Dendritic cell treated with granulocyte-macrophage colony-stimulating factor and Interleukin-4, amounts not matched to agents 40 ng/mL and 50 ng/mL, for 4 days (primary cell): Measurements from ENCODE around the gene SRSF1.
A peak's percentile ranks its signal among the peaks of the same experiment; 100 is the strongest.

Experiments
- H3K27ac Mint-ChIP-seq: one replicate; pipeline ENCODE4 v1.8.0; 2022; ENCODE audit warnings: mild to moderate bottlenecking, mixed read lengths
- H3K27me3 Mint-ChIP-seq: one replicate; pipeline ENCODE4 v1.8.0; 2022; ENCODE audit warnings: mild to moderate bottlenecking, mixed read lengths
- H3K36me3 Mint-ChIP-seq: one replicate; pipeline ENCODE4 v1.8.0; 2022; ENCODE audit warnings: low read depth, mixed read lengths
- H3K4me1 Mint-ChIP-seq: one replicate; pipeline ENCODE4 v1.8.0; 2022; ENCODE audit warnings: low read depth, mixed read lengths
- H3K4me3 Mint-ChIP-seq: one replicate; pipeline ENCODE4 v1.8.0; 2022; ENCODE audit warnings: mild to moderate bottlenecking, moderate library complexity, mixed read lengths
- H3K9me3 Mint-ChIP-seq: one replicate; pipeline ENCODE4 v1.8.0; 2022; ENCODE audit warnings: mixed read lengths
- intact Hi-C: fragments of 100-400 bp; cut with micrococcal nuclease; formaldehyde crosslinking; loops from one replicate; pipeline ENCODE4 v1.15.0; 2022

SRSF1 gene

DNA sequence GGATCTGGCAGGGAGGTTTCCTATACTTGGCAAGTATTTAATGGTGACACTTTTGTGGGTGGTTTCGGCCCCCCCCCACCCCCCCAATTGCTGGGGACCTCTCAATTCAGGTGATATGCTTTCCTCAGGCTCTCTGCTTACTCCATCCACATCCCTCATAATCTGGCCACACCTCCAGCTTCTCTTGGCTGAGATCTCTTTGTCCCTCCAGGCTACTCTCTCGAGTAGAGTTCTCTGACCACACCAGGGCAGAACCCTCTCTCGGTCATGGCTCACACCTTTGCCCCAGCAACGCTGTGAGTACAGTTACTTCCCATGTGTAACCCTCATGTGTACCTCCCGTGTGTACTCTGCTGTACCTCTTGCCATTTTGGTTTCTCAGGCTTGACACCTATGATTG, 34.1 kb upstream of the SRSF1 start:
- no peak overlapping the region for H3K4me3 Mint-ChIP-seq
- H3K27me3 Mint-ChIP-seq, result peaks cover 28% of the 10 kb centered on the region
- H3K27ac Mint-ChIP-seq, result no peak overlapping the region

DNA sequence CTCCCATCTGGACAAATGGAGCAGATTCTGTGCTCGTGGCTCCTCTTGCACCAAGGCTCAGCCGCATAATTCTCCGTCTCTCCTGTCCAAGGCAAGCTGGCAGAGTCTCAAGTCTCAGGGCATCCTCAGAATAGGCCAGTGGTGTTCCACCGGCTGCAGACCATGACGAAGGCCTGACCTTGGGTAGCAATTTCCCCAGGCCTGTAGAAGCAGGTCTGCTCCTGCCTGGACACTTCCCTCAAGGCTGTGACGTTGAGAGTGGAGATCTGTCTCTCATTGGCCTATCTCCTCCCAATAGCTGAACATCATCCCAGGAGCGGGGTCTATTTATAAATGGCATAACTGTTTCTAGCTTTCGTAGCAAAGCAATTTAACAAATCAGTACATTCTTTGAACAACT, 33.3 kb upstream of the SRSF1 start:
- H3K4me1 Mint-ChIP-seq, result no peaks in the 10 kb centered on the region

More for the DNA sequence above, 34.1 kb upstream of the SRSF1 start:
- Mint-ChIP-seq H3K4me1 (no peaks in the 10 kb centered on the region), H3K9me3 (no peaks in the 10 kb centered on the region), H3K36me3 (no peaks in the 10 kb centered on the region)
- intact Hi-C loops, result no loop called here

DNA sequence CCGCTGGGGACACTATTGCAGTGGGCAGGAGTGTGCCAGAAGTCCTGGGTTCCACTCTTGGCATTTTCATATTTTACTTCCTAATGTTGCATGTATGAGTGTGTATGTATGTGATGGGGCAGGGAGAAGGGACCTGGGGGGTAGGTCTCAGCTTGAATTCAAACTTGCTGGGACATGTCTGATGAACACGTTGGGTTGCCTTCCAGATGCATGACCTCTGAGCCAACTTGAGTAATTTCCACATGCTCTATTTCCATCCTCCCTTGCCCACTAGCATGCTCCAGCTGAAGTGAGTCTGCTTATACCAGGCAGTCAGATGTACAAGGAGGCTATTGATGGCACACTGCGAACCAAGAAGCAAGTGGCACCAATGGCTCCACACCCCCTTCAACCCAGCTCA, 32.9 kb upstream of the SRSF1 start:
- intact Hi-C loops, result no loop called here
- no peak overlapping the region for H3K27ac Mint-ChIP-seq
- no peaks in the 10 kb centered on the region for H3K9me3 Mint-ChIP-seq
- no peaks in the 10 kb centered on the region for H3K36me3 Mint-ChIP-seq
- H3K4me3 Mint-ChIP-seq, result no peak overlapping the region
- no peaks in the 10 kb centered on the region for H3K4me1 Mint-ChIP-seq
- H3K27me3 Mint-ChIP-seq, result peaks cover 25% of the 10 kb centered on the region

More for the DNA sequence above, 33.3 kb upstream of the SRSF1 start:
- Mint-ChIP-seq H3K4me3 (no peak overlapping the region), H3K27me3 (peaks cover 27% of the 10 kb centered on the region), H3K9me3 (no peaks in the 10 kb centered on the region), H3K36me3 (no peaks in the 10 kb centered on the region), H3K27ac (no peak overlapping the region)
- intact Hi-C loops, result no loop called here

DNA sequence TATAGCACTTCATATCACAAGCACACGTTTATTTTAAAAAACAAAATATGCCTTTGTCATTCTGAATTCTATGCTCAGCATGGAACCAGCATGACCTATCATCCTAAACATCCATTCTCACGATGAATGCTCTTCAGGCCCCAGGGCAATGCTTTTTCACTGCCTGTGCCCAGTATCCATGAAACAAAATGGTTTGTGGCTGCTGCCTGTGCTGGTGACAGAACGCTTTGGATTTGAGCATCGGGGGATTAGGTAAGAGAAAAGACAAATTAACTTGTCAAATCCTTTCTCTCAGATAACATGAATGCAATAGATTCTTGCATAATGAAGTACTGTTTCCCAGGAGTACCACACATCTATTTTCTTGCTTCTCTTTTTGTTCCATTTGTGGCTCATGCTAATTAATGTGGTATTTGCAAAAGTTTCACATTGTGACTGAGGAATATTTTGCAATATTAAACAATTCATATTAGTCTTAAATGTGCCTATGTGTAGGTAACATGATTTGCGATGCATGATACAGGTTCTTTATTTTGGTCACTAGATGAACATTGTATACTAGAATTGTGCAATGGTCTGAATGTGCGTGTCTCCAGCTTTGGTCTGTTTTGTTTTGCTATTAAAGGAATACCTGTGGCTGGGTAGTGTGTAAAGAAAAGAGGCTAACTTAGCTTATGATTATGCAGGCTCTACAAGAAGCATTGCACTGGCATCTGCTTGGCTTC, 25.8 kb upstream of the SRSF1 start:
- Mint-ChIP-seq H3K36me3 (no peaks in the 10 kb centered on the region), H3K27ac (no peak overlapping the region), H3K27me3 (peaks cover 10% of the 10 kb centered on the region), H3K9me3 (no peaks in the 10 kb centered on the region), H3K4me3 (no peak overlapping the region), H3K4me1 (peaks cover 10% of the 10 kb centered on the region)
- intact Hi-C loops, result no loop called here

DNA sequence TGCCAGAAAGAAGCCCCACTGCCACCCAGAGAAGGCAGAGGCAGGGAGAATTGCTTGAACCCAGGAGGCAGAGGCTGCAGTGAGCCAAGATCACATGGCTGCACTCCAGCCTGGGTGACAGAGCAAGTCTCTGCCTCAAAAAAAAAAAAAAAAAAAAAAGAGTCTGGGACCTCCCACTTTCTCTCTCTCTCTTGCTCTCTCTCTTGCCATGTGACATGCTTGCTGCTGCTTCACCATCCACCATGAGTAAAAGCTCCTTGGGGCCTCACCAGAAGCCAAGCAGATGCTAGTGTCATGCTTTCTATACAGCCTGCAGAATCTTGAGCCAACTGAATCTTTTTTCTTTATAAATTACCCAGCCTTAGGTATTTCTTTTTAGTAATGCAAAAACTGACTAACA, 21.5 kb upstream of the SRSF1 start:
- intact Hi-C loops, result no loop called here
- Mint-ChIP-seq H3K27ac (no peak overlapping the region), H3K36me3 (no peaks in the 10 kb centered on the region), H3K4me1 (peaks cover 32% of the 10 kb centered on the region), H3K27me3 (peaks cover 14% of the 10 kb centered on the region), H3K4me3 (no peak overlapping the region), H3K9me3 (no peaks in the 10 kb centered on the region)

DNA sequence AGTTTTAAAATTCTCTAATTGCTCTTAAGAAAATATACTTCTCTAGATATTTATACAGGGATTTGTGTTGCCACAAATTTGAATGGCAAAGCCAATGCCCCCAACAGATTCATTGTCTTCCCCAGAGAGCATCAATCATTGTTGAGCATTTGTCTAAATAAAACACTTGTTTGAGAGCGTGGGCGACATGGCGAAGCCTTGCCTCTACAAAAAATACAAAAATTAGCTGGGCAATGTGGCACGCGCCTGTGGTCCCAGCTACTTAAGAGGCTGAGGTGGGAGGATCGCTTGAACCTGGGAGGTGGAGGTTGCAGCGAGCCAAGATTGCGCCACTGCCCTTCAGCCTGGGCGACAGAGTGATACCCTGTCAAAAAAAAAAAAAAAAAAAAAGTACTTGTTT, 13.4 kb upstream of the SRSF1 start:
- no peak overlapping the region for H3K27ac Mint-ChIP-seq
- no peaks in the 10 kb centered on the region for H3K9me3 Mint-ChIP-seq
- no peak overlapping the region for H3K4me3 Mint-ChIP-seq
- H3K4me1 Mint-ChIP-seq, result peaks cover 20% of the 10 kb centered on the region
- H3K27me3 Mint-ChIP-seq, result peaks cover 8% of the 10 kb centered on the region
- H3K36me3 Mint-ChIP-seq, result no peaks in the 10 kb centered on the region
- intact Hi-C loops, result no loop called here

DNA sequence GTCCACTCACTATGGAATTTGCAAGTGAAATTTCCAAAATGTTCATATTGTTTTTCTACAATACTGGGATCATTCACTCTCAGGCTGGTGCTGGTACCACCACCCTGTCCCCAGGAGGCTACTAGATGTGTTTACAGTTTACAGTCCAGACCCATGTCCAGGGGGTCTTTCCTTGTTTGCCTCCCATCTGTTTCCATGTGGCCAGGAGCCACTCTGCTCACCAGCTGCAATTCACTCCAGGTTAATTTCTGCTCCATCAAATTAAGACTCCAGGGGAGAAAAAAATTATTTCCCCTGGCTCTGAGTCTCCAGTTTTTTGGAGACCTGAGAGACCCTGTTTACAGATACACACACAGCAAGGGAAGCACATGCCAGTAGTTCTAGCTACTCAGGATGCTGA, 12.5 kb upstream of the SRSF1 start:
- H3K9me3 Mint-ChIP-seq, result no peaks in the 10 kb centered on the region

DNA sequence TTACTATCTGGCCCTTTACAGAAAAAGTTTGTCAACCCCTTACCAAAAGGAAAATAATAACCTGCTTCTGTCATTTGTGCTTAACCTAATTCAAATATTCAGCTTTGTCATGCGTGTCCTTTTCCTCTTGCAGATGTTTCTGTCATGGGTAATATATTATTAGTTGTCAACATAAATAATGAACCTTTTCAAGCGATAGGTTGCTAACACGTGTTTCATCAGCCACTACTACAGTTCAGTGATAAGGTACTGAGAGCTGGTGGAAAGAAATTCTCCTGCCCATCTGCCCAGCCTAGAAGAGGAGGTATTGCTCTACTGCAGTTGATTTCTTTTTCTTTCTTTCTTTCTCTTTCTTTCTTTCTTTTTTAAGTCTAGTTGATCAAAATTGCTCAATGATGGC, 12.0 kb upstream of the SRSF1 start:
- Mint-ChIP-seq H3K4me3 (no peak overlapping the region), H3K27ac (no peak overlapping the region), H3K27me3 (peaks cover 10% of the 10 kb centered on the region), H3K9me3 (no peaks in the 10 kb centered on the region), H3K4me1 (peaks cover 8% of the 10 kb centered on the region), H3K36me3 (no peaks in the 10 kb centered on the region)
- intact Hi-C loops, result no loop called here

More for the DNA sequence above, 12.5 kb upstream of the SRSF1 start:
- H3K27me3 Mint-ChIP-seq, result peaks cover 10% of the 10 kb centered on the region
- H3K36me3 Mint-ChIP-seq, result no peaks in the 10 kb centered on the region
- H3K4me1 Mint-ChIP-seq, result peaks cover 11% of the 10 kb centered on the region
- no peak overlapping the region for H3K4me3 Mint-ChIP-seq
- intact Hi-C loops, result no loop called here
- no peak overlapping the region for H3K27ac Mint-ChIP-seq

DNA sequence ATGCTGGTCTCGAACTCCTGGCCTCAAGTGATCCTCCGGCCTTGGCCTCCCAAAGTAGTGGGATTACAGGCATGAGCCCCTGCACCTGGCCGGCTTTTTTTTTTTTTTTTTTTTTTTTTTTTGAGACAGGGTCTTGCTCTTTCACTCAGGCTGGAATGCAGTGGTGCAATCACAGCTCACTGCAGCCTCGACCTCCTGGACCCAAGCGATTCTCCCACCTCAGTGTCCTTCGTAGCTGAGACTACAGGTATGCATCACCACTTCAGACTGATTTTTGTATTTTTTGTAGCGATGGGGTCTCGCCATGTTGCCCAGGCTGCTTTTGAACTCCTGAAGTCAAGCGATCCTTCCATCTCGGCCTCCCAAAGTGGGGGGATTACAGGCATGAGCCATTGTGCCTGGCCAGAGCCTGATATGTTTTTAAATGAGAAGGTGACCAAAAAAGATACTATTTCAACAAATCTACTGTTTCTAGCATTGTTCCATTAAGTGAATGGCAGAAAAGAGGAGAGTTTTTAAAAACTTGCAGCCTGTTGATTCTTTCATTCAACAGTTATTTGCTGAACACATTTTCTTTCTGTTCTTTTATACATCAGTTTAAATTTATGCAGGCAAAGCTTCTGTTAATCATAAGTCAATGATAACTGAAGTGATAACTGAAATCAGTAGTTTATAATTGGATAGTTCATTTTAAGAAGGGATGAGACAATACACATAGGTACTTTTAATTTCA, 3.2 kb upstream of the SRSF1 start:
- intact Hi-C loops, result no loop called here
- H3K36me3 Mint-ChIP-seq, result peaks cover 24% of the 10 kb centered on the region
- H3K4me1 Mint-ChIP-seq, result peaks cover 17% of the 10 kb centered on the region
- H3K9me3 Mint-ChIP-seq, result no peaks in the 10 kb centered on the region
- H3K27me3 Mint-ChIP-seq, result peaks cover 8% of the 10 kb centered on the region
- no peak overlapping the region for H3K27ac Mint-ChIP-seq
- H3K4me3 Mint-ChIP-seq, result no peak overlapping the region

DNA sequence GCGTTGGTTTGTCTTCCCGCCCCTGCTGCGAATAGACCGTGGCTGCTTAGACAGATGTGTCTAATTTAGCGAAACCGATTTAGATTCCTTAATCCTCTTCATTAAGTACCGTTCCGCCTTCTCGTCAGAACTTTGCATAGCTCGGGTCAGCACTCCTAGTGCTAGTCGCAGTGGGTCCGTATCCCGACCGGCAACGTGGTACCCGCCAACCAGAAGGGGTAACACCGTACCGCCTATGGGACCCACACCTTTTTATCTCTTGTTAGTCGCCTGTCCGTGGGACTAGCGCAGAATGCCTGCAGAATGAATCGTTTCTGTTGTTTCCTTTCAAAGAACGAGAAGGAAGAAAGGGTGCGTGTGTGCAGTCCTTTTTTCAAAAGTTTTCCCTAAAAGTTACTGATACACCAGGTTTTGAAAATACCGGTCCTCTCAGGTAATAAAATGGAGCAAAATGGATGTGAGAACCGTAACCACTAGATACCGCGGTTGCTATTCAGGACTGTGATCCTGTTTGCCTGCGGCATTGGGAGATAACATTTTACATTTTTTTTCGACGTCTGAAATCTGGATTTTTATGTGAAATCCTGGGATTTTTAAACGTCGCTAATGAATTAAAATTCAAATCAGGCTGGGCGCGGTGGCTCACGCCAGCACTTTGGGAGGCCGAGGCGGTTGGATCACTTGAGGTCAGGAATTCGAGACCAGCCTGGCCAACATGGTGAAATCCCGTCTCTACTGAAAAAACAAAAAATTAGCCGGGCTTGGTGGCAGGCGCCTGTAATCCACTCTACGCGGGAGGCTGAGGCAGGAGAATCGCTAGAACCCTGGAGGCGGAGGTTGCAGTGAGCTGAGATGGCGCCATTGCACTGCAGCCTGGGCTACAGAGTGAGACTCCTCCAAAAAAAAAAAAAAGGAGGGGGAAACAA, 998 bp upstream of the SRSF1 start:
- peaks cover 34% of the 10 kb centered on the region for H3K4me1 Mint-ChIP-seq
- intact Hi-C loops, result loop anchor here (2.0 kb wide), 1 partner anchor 77 kb away; no protein-coding TSS in a partner anchor
- H3K36me3 Mint-ChIP-seq, result peaks cover 44% of the 10 kb centered on the region
- no peaks in the 10 kb centered on the region for H3K9me3 Mint-ChIP-seq
- H3K4me3 Mint-ChIP-seq, result peak overlapping the region; percentile 97
- H3K27me3 Mint-ChIP-seq, result peaks cover 2% of the 10 kb centered on the region
- H3K27ac Mint-ChIP-seq, result peak overlapping the region; percentile 96

DNA sequence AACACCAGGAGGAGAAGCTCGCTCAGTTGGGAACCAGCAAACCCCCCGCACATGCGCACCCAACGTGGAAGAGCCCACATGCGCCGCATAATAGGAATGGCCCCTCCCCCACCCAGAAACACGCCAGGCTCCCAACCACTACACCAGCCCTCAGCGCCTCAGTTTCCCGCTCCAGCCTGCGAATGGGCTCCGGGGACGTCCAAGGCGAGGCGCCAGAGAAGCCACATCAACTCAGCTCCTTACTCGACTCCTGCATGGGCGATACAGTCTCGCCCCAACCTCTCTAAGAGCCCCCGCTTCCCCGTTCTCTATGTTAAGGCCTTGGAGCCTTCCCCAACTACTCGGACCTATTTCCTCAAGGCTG, 504 bp downstream of the SRSF1 start:
- Mint-ChIP-seq H3K27ac (peak overlapping the region; percentile 96), H3K36me3 (peaks cover 59% of the 10 kb centered on the region), H3K4me1 (peaks cover 36% of the 10 kb centered on the region), H3K4me3 (peak overlapping the region; percentile 97), H3K27me3 (no peaks in the 10 kb centered on the region), H3K9me3 (no peaks in the 10 kb centered on the region)
- intact Hi-C loops, result loop anchor here (2.0 kb wide), 1 partner anchor 78 kb away; no protein-coding TSS in a partner anchor

DNA sequence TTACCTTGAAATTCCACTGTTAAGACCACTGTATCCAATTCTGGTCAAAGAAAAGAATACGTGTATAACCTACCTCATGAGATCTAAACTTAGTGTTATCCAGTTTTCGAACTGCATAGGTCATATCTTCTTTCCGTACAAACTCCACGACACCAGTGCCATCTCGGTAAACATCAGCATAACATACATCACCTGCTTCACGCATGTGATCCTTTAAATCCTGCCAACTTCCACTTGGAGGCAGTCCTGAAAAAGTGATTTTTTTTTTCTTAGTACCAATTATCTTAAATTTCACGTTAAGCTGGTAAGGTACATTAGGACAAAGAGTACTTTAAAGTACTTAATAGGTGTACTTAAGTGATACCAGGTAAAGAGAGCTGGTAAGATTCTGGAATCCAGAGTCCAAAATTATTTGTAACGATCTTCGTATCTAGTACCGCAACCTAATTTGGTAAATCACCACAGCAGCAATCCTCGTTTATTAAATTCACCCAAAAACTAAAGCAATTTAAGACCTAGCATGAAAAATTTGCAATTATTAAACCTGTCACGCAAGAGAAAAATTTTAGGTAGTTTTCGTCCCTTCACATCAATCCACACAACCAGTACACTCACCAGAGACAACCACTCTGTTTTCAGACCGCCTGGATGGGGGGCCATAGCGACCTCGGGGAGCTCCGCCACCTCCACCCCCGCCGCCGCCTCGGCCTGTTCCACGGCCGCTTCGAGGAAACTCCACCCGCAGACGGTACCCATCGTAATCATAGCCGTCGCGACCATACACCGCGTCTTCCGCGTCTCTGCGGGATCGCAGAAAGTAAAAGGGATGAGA, 1.1 kb downstream of the SRSF1 start:
- peak overlapping the region; percentile 97 for H3K4me3 Mint-ChIP-seq
- intact Hi-C loops, result loop anchor here (2.0 kb wide), 1 partner anchor 79 kb away; no protein-coding TSS in a partner anchor
- peaks cover 65% of the 10 kb centered on the region for H3K36me3 Mint-ChIP-seq
- peaks cover 36% of the 10 kb centered on the region for H3K4me1 Mint-ChIP-seq
- H3K27me3 Mint-ChIP-seq, result no peaks in the 10 kb centered on the region
- peak overlapping the region; percentile 96 for H3K27ac Mint-ChIP-seq
- no peaks in the 10 kb centered on the region for H3K9me3 Mint-ChIP-seq

DNA sequence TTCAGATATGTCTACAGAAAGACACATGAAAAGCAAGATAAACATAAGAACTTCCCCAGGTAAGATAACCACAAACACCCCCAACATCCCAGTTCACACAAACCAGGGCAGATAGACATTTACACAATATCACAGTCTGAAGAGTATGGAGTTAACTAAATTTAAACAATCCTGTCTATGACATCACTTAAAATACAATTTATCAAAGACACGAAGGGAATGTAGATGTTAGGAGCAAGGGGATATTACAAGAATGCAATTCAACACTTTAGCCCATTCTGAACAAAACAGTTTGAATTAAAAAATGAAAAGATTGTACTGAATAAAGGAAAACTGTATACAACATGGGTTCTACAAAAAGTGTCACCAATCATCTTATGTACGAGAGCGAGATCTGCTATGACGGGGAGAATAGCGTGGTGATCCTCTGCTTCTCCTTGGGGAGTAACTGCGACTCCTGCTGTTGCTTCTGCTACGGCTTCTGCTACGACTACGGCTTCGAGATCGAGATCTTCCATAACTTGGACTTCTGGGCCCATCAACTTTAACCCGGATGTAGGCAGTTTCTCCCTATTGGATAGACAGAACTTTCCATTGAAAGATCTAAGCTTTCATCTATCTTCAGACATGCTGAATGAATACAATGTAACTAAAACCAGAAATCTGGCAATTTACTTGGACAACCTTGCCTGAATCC, 1.9 kb downstream of the SRSF1 start:
- Mint-ChIP-seq H3K4me1 (peaks cover 36% of the 10 kb centered on the region), H3K27ac (peak overlapping the region; percentile 96), H3K4me3 (peak overlapping the region; percentile 97), H3K36me3 (peaks cover 69% of the 10 kb centered on the region), H3K9me3 (no peaks in the 10 kb centered on the region), H3K27me3 (no peaks in the 10 kb centered on the region)
- intact Hi-C loops, result no loop called here
